ENCODE results near the gene ACSS3. TPM values are rescaled to one million over a fixed set of nuclear protein-coding genes. Genes with fewer than 3 reads are reported as not detected.
"Not testable (repeated sequence)": the region's sequence is repeated elsewhere in the genome, so short reads cannot be mapped to it uniquely, and the experiment has no call there.

The ACSS3 gene
- total RNA-seq, 1 donor from 2014 or later = 19.8 TPM

GRCh38 chr12:81092053-81092452 lies 14.2 kb downstream of the ACSS3 start:
- no peak for DNase-seq (ENCODE audit: low read depth)

- DNase-seq (ENCODE audit: low read depth) = no peak
These were observed 17.0 kb downstream of the ACSS3 start for GRCh38 chr12:81094718-81095360.

- DNase-seq (ENCODE audit: low read depth) = peak; percentile 74
These were observed 17.8 kb downstream of the ACSS3 start for GRCh38 chr12:81095501-81096232.

GRCh38 chr12:81105687-81106086 lies 27.8 kb downstream of the ACSS3 start:
- no peak for DNase-seq (ENCODE audit: low read depth)

GRCh38 chr12:81114226-81114625 lies 36.3 kb downstream of the ACSS3 start:
- no peak for DNase-seq (ENCODE audit: low read depth)

- not testable (repeated sequence) for DNase-seq (ENCODE audit: low read depth)
These were observed 41.2 kb downstream of the ACSS3 start for GRCh38 chr12:81119069-81119468.

- DNase-seq (ENCODE audit: low read depth) = no peak
These were observed 43.1 kb downstream of the ACSS3 start for GRCh38 chr12:81120961-81121360.

- DNase-seq (ENCODE audit: low read depth) = no peak
These were observed 45.7 kb downstream of the ACSS3 start for GRCh38 chr12:81123611-81124010.

- DNase-seq (ENCODE audit: low read depth) = no peak
These were observed 47.8 kb downstream of the ACSS3 start for GRCh38 chr12:81125691-81126090.

- peak; percentile 60 for DNase-seq (ENCODE audit: low read depth)
These were observed 51.2 kb downstream of the ACSS3 start for GRCh38 chr12:81128930-81129554.

GRCh38 chr12:81136519-81136918 lies 58.6 kb downstream of the ACSS3 start:
- DNase-seq (ENCODE audit: low read depth) = peak; percentile 48

- no peak for DNase-seq (ENCODE audit: low read depth)
These were observed 59.9 kb downstream of the ACSS3 start for GRCh38 chr12:81137801-81138200.

GRCh38 chr12:81141217-81141616 lies 63.3 kb downstream of the ACSS3 start:
- DNase-seq (ENCODE audit: low read depth) = peak; percentile 6

GRCh38 chr12:81143057-81143456 lies 65.2 kb downstream of the ACSS3 start:
- DNase-seq (ENCODE audit: low read depth) = no peak

- DNase-seq (ENCODE audit: low read depth) = no peak
These were observed 68.6 kb downstream of the ACSS3 start for GRCh38 chr12:81146228-81147225.

GRCh38 chr12:81147292-81147919 lies 69.5 kb downstream of the ACSS3 start:
- DNase-seq (ENCODE audit: low read depth) = no peak

GRCh38 chr12:81150382-81150781 lies 72.5 kb downstream of the ACSS3 start:
- DNase-seq (ENCODE audit: low read depth) = no peak

- no peak for DNase-seq (ENCODE audit: low read depth)
These were observed 82.0 kb downstream of the ACSS3 start for GRCh38 chr12:81159856-81160255.

GRCh38 chr12:81161680-81162079 lies 83.8 kb downstream of the ACSS3 start:
- DNase-seq (ENCODE audit: low read depth) = no peak

- no peak for DNase-seq (ENCODE audit: low read depth)
These were observed 84.7 kb downstream of the ACSS3 start for GRCh38 chr12:81162391-81163136.

- no peak for DNase-seq (ENCODE audit: low read depth)
These were observed 86.9 kb downstream of the ACSS3 start for GRCh38 chr12:81164827-81165226.

Measured in renal cortical epithelial cell (primary cell).